Ovary (tissue), 9 donors: Measurements from ENCODE around the gene SETBP1. TPM values are rescaled to one million over a fixed set of nuclear protein-coding genes. Genes with fewer than 3 reads are reported as not detected.

Experiments used
- DNase-seq, 5 donors: peaks; one replicate each; pipeline ENCODE4 v3.0.0-alpha.2; 2019 to 2020
- H3K27ac ChIP-seq, 2 donors: fragments of 200-600 bp; one replicate each; pipeline versions ENCODE4 v1.5.1 to v1.8.0; 2019 to 2022
- H3K27me3 ChIP-seq: fragments of 200-600 bp; one replicate; pipeline ENCODE4 v1.8.0; 2022
- H3K36me3 ChIP-seq: fragments of 200-600 bp; sonication (generic); one replicate; pipeline ENCODE4 v1.5.1; 2019
- H3K4me1 ChIP-seq: one replicate; pipeline ENCODE4 v1.8.1; 2013; ENCODE audit warnings: mild to moderate bottlenecking, moderate library complexity; ENCODE audit not compliant: insufficient read depth
- H3K4me3 ChIP-seq: fragments of 200-600 bp; sonication (generic); one replicate; pipeline ENCODE4 v1.5.1; 2017
- H3K9me3 ChIP-seq, 2 donors: fragments of 200-600 bp in 1 of 2; sonication (generic) in 1 of 2; one replicate each; pipeline versions ENCODE4 v1.5.1 to v1.8.1; 2013 to 2019; ENCODE audit warnings: mild to moderate bottlenecking in 1 of 2, moderate library complexity in 1 of 2
- CTCF ChIP-seq, 3 donors: fragments of 450-650 bp in 2 of 3; fragments of 200-600 bp in 1 of 3; IDR thresholded peaks; one replicate each; pipeline versions ENCODE4 v1.5.1 to v1.8.0; 2016 to 2022; ENCODE audit warnings: antibody characterized with exemption in 3 of 3, mild to moderate bottlenecking in 1 of 3
- EP300 ChIP-seq: sonication (generic); formaldehyde crosslinking; IDR thresholded peaks from one replicate; pipeline ENCODE4 v1.6.1; 2017; ENCODE audit warnings: antibody characterized with exemption
- POLR2A ChIP-seq: fragments of 450-650 bp; IDR thresholded peaks from one replicate; pipeline ENCODE4 v1.6.1; 2017; ENCODE audit warnings: antibody characterized with exemption, mild to moderate bottlenecking, moderate library complexity
- WGBS, 3 donors: extraction: QIAGEN DNeasy Blood & Tissue Kit in 1 of 3; methylation state at CpG; one replicate each; pipeline versions ENCODE4 v1.1.5 to v1.1.7; 2013 to 2017; 5-methylcytosine and 5-hydroxymethylcytosine counted together
- intact Hi-C, 4 donors: fragments of 100-400 bp; cut with DNase I; formaldehyde crosslinking; loops; one replicate each; pipeline versions ENCODE4 v1.11.0 to v1.15.1; 2022 to 2023
- microRNA-seq, 3 donors: library from miRNA; unstranded; fragments of <30 nt; microRNA quantifications; one replicate each; pipeline versions ENCODE4 to v1.2.0, GENCODE V29; 2019 to 2020
- polyA plus RNA-seq, 2 donors: library from polyadenylated mRNA; stranded (reverse); fragments of 200-250 nt in 1 of 2; fragments of 350-450 nt in 1 of 2; fragmentation: Illumina TruSeq in 1 of 2; extraction: RNeasy Lipid Tissue Mini Kit (QIAGEN cat#74804) in 1 of 2; gene quantifications; one replicate each; pipeline ENCODE4 v1.2.3, GENCODE V29; 2013 to 2014
- small RNA-seq: library from RNA; depleted of rRNA; stranded (forward); fragments of <200 nt; gene quantifications from one replicate; pipeline ENCODE3, GENCODE V24; 2016
- total RNA-seq, 7 donors: library from RNA; depleted of rRNA in 2 of 7; stranded (reverse); fragments of >200 nt in 2 of 7; fragmentation: NEBNext Ultra II Directional in 3 of 7; extraction: Animal tissue kit (Norgen Biotek cat#: 25700) in 3 of 7; gene quantifications; one replicate each; pipeline versions ENCODE4 v1.1.0 to v1.2.4, GENCODE V29; 2016 to 2023
- donor health status: DM: no; HTN: no; CAD: no; lungs with moderate emphysema.
- donor health status: DM: no; HTN: no; CAD: no.
- donor health status: Bipolar disorder and iron deficiency.
- donor health status: DM: yes; HTN: yes; CAD: no.
- donor health status: DM: no; HTN: no; CAD: no.
- donor health status: DM: yes; HTN: yes; CAD: no.

SETBP1 gene
- total and polyA plus RNA-seq, 9 donors: 7.8 to 53.7 (median 28.4) TPM

- peaks cover 1% of the 10 kb centered on the region for H3K4me1 ChIP-seq
- intact Hi-C loops: no loop called here
- no peak overlapping the region for H3K4me3 ChIP-seq
- no peaks in the 10 kb centered on the region for H3K9me3 ChIP-seq
- H3K36me3 ChIP-seq: no peaks in the 10 kb centered on the region
- no peaks in the 10 kb centered on the region for H3K27me3 ChIP-seq
- DNase-seq: peak in 3 of 5 donors; percentile 18 to 55 (median 22)
- TF ChIP-seq POLR2A: no peak
- TF ChIP-seq CTCF (IDR thresholded peaks at IDR 0.05): no peak
- no peak for TF ChIP-seq EP300
- no peak overlapping the region for H3K27ac ChIP-seq
- WGBS, 3 donors: 56 to 81% (median 69%) methylated on average over 7 of the region's 7 CpGs
Measured at GRCh38 chr18:45110577-45111501, 430.2 kb downstream of the SETBP1 start.

- WGBS, 3 donors: 62 to 67% (median 63%) methylated on average over 1 of the region's 1 CpG
- no peak overlapping the region for H3K27ac ChIP-seq
Measured at GRCh38 chr18:45111502-45111848, 430.8 kb downstream of the SETBP1 start.

GRCh38 chr18:45112682-45113081 lies 432.0 kb downstream of the SETBP1 start:
- no peaks in the 10 kb centered on the region for H3K27me3 ChIP-seq
- H3K4me1 ChIP-seq: peaks cover 1% of the 10 kb centered on the region
- intact Hi-C loops: no loop called here
- no peak overlapping the region for H3K4me3 ChIP-seq
- DNase-seq: no peak
- H3K27ac ChIP-seq: no peak overlapping the region
- no peaks in the 10 kb centered on the region for H3K36me3 ChIP-seq
- TF ChIP-seq POLR2A (no peak), CTCF (IDR thresholded peaks at IDR 0.05) (no peak), EP300 (no peak)
- WGBS, 3 donors: 97 to 100% (median 100%) methylated on average over 1 of the region's 1 CpG
- H3K9me3 ChIP-seq: no peaks in the 10 kb centered on the region

More at GRCh38 chr18:45111502-45111848, 430.8 kb downstream of the SETBP1 start:
- H3K4me3 ChIP-seq: no peak overlapping the region
- H3K4me1 ChIP-seq: peaks cover 1% of the 10 kb centered on the region
- no peaks in the 10 kb centered on the region for H3K27me3 ChIP-seq
- no peaks in the 10 kb centered on the region for H3K36me3 ChIP-seq
- intact Hi-C loops: no loop called here
- DNase-seq: no peak
- no peaks in the 10 kb centered on the region for H3K9me3 ChIP-seq
- TF ChIP-seq POLR2A (no peak), EP300 (no peak), CTCF (IDR thresholded peaks at IDR 0.05) (no peak)

GRCh38 chr18:45116116-45116515 lies 435.4 kb downstream of the SETBP1 start:
- Histone ChIP-seq H3K9me3 (no peaks in the 10 kb centered on the region), H3K36me3 (no peaks in the 10 kb centered on the region), H3K4me1 (no peaks in the 10 kb centered on the region), H3K27ac (no peak overlapping the region), H3K4me3 (no peak overlapping the region), H3K27me3 (no peaks in the 10 kb centered on the region)
- no peak for DNase-seq
- 84 to 87% (median 84%) methylated on average over 4 of the region's 4 CpGs for WGBS, 3 donors
- TF ChIP-seq POLR2A: no peak
- TF ChIP-seq EP300: no peak
- TF ChIP-seq CTCF (IDR thresholded peaks at IDR 0.05): no peak
- intact Hi-C loops: no loop called here

Small RNA genes within 50 kb of the gene (microRNA-seq; reads per million reads assigned to microRNA genes)
- 0 reads per million in 3 donors for gene MIR4319

Small RNA genes within 50 kb of the gene (small RNA-seq; reads per million reads assigned to genes)
- gene MIR4319: not detected
